A673 (cell line): ENCODE measurements around the gene STK17A.

ENCODE experiments used
- EZH2 ChIP-seq: fragments of 200-600 bp; sonication (generic); IDR thresholded peaks from 2 replicates; pipeline ENCODE4 v1.6.1; 2017; ENCODE audit warnings: borderline replicate concordance, low read depth, mild to moderate bottlenecking, mixed read lengths, antibody characterized with exemption, low read length; ENCODE audit not compliant: poor library complexity, severe bottlenecking
- TF ChIP-seq, protein P1 (sequence below): fragments of 300-800, 200-600 bp; sonication (generic); conservative IDR thresholded peaks from 2 replicates; pipeline ENCODE4 v1.5.1; 2017; ENCODE audit warnings: low read depth, mild to moderate bottlenecking, antibody characterized with exemption, low read length, moderate library complexity, mixed read lengths

DNA sequence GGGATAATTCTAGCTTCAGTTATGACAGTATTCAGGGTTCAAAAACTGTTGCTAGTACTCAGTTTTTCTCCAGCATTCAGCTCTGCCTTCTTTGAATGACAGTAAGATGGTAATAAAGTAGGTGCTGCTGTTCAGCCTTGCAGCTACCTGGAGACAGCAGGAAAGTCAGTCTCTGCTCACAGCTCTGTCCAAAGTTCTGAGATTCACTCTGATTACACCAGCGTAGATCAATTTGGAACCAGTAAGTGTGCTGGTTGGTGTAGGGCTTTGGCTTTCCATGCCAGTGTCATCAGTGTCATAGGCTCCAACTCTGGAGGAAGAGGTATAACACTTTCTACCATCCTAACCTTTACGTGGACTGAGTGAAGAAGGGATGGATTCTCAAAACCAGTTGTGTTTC lies 26.2 kb downstream of the STK17A start:
- TF ChIP-seq, protein P1, sequence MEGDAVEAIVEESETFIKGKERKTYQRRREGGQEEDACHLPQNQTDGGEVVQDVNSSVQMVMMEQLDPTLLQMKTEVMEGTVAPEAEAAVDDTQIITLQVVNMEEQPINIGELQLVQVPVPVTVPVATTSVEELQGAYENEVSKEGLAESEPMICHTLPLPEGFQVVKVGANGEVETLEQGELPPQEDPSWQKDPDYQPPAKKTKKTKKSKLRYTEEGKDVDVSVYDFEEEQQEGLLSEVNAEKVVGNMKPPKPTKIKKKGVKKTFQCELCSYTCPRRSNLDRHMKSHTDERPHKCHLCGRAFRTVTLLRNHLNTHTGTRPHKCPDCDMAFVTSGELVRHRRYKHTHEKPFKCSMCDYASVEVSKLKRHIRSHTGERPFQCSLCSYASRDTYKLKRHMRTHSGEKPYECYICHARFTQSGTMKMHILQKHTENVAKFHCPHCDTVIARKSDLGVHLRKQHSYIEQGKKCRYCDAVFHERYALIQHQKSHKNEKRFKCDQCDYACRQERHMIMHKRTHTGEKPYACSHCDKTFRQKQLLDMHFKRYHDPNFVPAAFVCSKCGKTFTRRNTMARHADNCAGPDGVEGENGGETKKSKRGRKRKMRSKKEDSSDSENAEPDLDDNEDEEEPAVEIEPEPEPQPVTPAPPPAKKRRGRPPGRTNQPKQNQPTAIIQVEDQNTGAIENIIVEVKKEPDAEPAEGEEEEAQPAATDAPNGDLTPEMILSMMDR, result no peak
- no peak for TF ChIP-seq EZH2
